H9 (cell line): ENCODE measurements around the gene SCIMP. TPM values are rescaled to one million over a fixed set of nuclear protein-coding genes. Genes with fewer than 3 reads are reported as not detected.

Experiments
- DNase-seq: peaks from one replicate; pipeline ENCODE4 v3.0.0-alpha.2; 2017
- H2AFZ ChIP-seq: one replicate; pipeline ENCODE4 v1.6.1; 2013; ENCODE audit warnings: mild to moderate bottlenecking, low read length, control low read depth, moderate library complexity
- H2AK5ac ChIP-seq: 2 replicates; pipeline ENCODE4 v1.6.1; 2013; ENCODE audit warnings: low read length, control low read depth, mixed read lengths; ENCODE audit not compliant: insufficient read length
- H2BK120ac ChIP-seq: one replicate; pipeline ENCODE4 v1.6.1; 2013; ENCODE audit warnings: low read depth, mild to moderate bottlenecking, low read length, control low read depth, inconsistent platforms; ENCODE audit not compliant: poor library complexity, severe bottlenecking
- H2BK12ac ChIP-seq: 2 replicates; pipeline ENCODE4 v1.6.1; 2013; ENCODE audit warnings: low read length, control low read depth, mixed read lengths, low read depth; ENCODE audit not compliant: insufficient read length
- H2BK15ac ChIP-seq: 2 replicates; pipeline ENCODE4 v1.6.1; 2013; ENCODE audit warnings: low read depth, low read length, control low read depth
- H2BK20ac ChIP-seq: one replicate; pipeline ENCODE4 v1.6.1; 2013; ENCODE audit warnings: low read depth, mild to moderate bottlenecking, low read length, control low read depth, inconsistent platforms; ENCODE audit not compliant: poor library complexity, severe bottlenecking
- H2BK5ac ChIP-seq: 2 replicates; pipeline ENCODE4 v1.6.1; 2013; ENCODE audit warnings: low read length, control low read depth, mixed read lengths; ENCODE audit not compliant: insufficient read length
- H3K14ac ChIP-seq: 2 replicates; pipeline ENCODE4 v1.6.1; 2013; ENCODE audit warnings: low read length, control low read depth; ENCODE audit not compliant: insufficient read depth
- H3K18ac ChIP-seq: 2 replicates; pipeline ENCODE4 v1.6.1; 2013; ENCODE audit warnings: low read depth, mild to moderate bottlenecking, mixed read lengths, low read length, control low read depth; ENCODE audit not compliant: insufficient read length
- H3K23ac ChIP-seq: 2 replicates; pipeline ENCODE4 v1.6.1; 2013; ENCODE audit warnings: low read length, control low read depth, mixed read lengths, low read depth; ENCODE audit not compliant: insufficient read length
- H3K23me2 ChIP-seq: 2 replicates; pipeline ENCODE4 v1.6.1; 2013; ENCODE audit warnings: low read depth, mild to moderate bottlenecking, mixed read lengths, low read length, control low read depth; ENCODE audit not compliant: insufficient read length, poor library complexity, severe bottlenecking
- H3K27ac ChIP-seq: 2 replicates; pipeline ENCODE4 v1.5.1; 2013; ENCODE audit warnings: low read length, control low read depth, mixed read lengths, low read depth; ENCODE audit not compliant: insufficient read length
- H3K27me3 ChIP-seq: 2 replicates; pipeline ENCODE4 v1.6.1; 2013; ENCODE audit warnings: low read length, control low read depth, inconsistent platforms; ENCODE audit not compliant: insufficient read depth
- H3K4ac ChIP-seq: 2 replicates; pipeline ENCODE4 v1.6.1; 2013; ENCODE audit warnings: low read depth, mild to moderate bottlenecking, control low read depth, inconsistent platforms, low read length, moderate library complexity
- H3K4me1 ChIP-seq: 2 replicates; pipeline ENCODE4 v1.6.1; 2013; ENCODE audit warnings: low read length, control low read depth, inconsistent platforms; ENCODE audit not compliant: insufficient read depth
- H3K4me2 ChIP-seq: 2 replicates; pipeline ENCODE4 v1.6.1; 2013; ENCODE audit warnings: low read length, control low read depth, mixed read lengths; ENCODE audit not compliant: insufficient read length, insufficient read depth
- H3K56ac ChIP-seq: 2 replicates; pipeline ENCODE4 v1.6.1; 2013; ENCODE audit warnings: low read depth, mild to moderate bottlenecking, mixed read lengths, low read length, control low read depth; ENCODE audit not compliant: insufficient read length
- H3K79me1 ChIP-seq: 2 replicates; pipeline ENCODE4 v1.6.1; 2013; ENCODE audit warnings: low read depth, mild to moderate bottlenecking, moderate library complexity, low read length, control low read depth, inconsistent platforms; ENCODE audit not compliant: insufficient read depth, poor library complexity, severe bottlenecking
- H3K79me2 ChIP-seq: 2 replicates; pipeline ENCODE4 v1.6.1; 2013; ENCODE audit warnings: low read length, control low read depth, inconsistent platforms; ENCODE audit not compliant: insufficient read depth
- H3K9ac ChIP-seq: 2 replicates; pipeline ENCODE4 v1.6.1; 2013; ENCODE audit warnings: low read length, control low read depth, mixed read lengths; ENCODE audit not compliant: insufficient read length; ENCODE audit errors: extremely low read depth
- H3K9me3 ChIP-seq: one replicate; pipeline ENCODE4 v1.6.1; 2013; ENCODE audit warnings: low read depth, low read length, inconsistent platforms; ENCODE audit not compliant: control insufficient read depth
- H3T11ph ChIP-seq: one replicate; pipeline ENCODE4 v1.6.1; 2013; ENCODE audit warnings: mild to moderate bottlenecking, low read length, control low read depth, inconsistent platforms
- H4K20me1 ChIP-seq: one replicate; pipeline ENCODE4 v1.6.1; 2013; ENCODE audit not compliant: control insufficient read depth, insufficient read length, insufficient read depth
- H4K5ac ChIP-seq: 2 replicates; pipeline ENCODE4 v1.6.1; 2013; ENCODE audit warnings: low read depth, mild to moderate bottlenecking, mixed read lengths, low read length, control low read depth; ENCODE audit not compliant: insufficient read length
- H4K8ac ChIP-seq: replicated peaks from 2 replicates; pipeline ENCODE4 v1.6.1; 2013; ENCODE audit warnings: low read length, control low read depth, mixed read lengths, low read depth; ENCODE audit not compliant: insufficient read length
- H4K91ac ChIP-seq: 2 replicates; pipeline ENCODE4 v1.6.1; 2013; ENCODE audit warnings: low read depth, mild to moderate bottlenecking, moderate library complexity, mixed read lengths, low read length, control low read depth; ENCODE audit not compliant: insufficient read length
- H3K27ac Mint-ChIP-seq, 3 experiments: 2 replicates in 2 of 3; 3 replicates in 1 of 3; pipeline ENCODE4 v1.8.0; 2020 to 2021; ENCODE audit warnings: mixed read lengths in 3 of 3, mild to moderate bottlenecking in 1 of 3, moderate library complexity in 1 of 3
- H3K27me3 Mint-ChIP-seq: 2 replicates; pipeline ENCODE4 v1.8.0; 2021; ENCODE audit warnings: low read depth, mild to moderate bottlenecking, moderate library complexity, mixed read lengths
- H3K36me3 Mint-ChIP-seq, 3 experiments: 2 replicates in 2 of 3; 3 replicates in 1 of 3; pipeline ENCODE4 v1.8.0; 2020 to 2021; ENCODE audit warnings: low read depth in 3 of 3, mixed read lengths in 3 of 3; ENCODE audit not compliant: insufficient read depth in 1 of 3
- H3K4me1 Mint-ChIP-seq, 2 experiments: 2 replicates each; pipeline ENCODE4 v1.8.0; 2020; ENCODE audit warnings: mixed read lengths in 2 of 2
- H3K4me3 Mint-ChIP-seq, 2 experiments: 2 replicates in 1 of 2; 3 replicates in 1 of 2; pipeline ENCODE4 v1.8.0; 2020 to 2021; ENCODE audit warnings: mild to moderate bottlenecking in 2 of 2, mixed read lengths in 2 of 2, moderate library complexity in 1 of 2
- H3K9me3 Mint-ChIP-seq, 2 experiments: 2 replicates in 1 of 2; 3 replicates in 1 of 2; pipeline ENCODE4 v1.8.0; 2020; ENCODE audit warnings: mild to moderate bottlenecking in 2 of 2, mixed read lengths in 2 of 2, moderate library complexity in 1 of 2
- CTCF ChIP-seq: fragments of 200-600 bp; sonication (generic); conservative IDR thresholded peaks from 3 replicates; pipeline ENCODE4 v1.8.0; 2021; ENCODE audit warnings: antibody characterized with exemption, mild to moderate bottlenecking
- WGBS: extraction: QIAGEN DNeasy Blood & Tissue Kit; methylation state at CpG from one replicate; pipeline ENCODE4 v1.1.7; 2013; ENCODE audit warnings: missing lambda C conversion rate, low lambda C conversion rate, mixed read lengths; ENCODE audit not compliant: insufficient read length; ENCODE audit errors: extremely low coverage; 5-methylcytosine and 5-hydroxymethylcytosine counted together
- total RNA-seq: library from RNA; stranded (reverse); gene quantifications from 2 replicates; pipeline ENCODE4 v1.2.1, GENCODE V29; 2021

Gene SCIMP
- total RNA-seq, 1 experiment from 2014 or later, result not detected

GRCh38 chr17:5237541-5238016 lies 2.9 kb upstream of the SCIMP start:
- Histone ChIP-seq H2BK5ac (no peak overlapping the region), H3K23me2 (no peaks in the 10 kb centered on the region), H3K79me1 (no peaks in the 10 kb centered on the region), H3K23ac (no peak overlapping the region), H4K91ac (no peak overlapping the region), H3K9me3 (no peaks in the 10 kb centered on the region), H4K8ac (no peak overlapping the region), H2BK15ac (no peak overlapping the region), H2BK20ac (no peak overlapping the region), H3K4me1 (no peaks in the 10 kb centered on the region), H3K18ac (no peak overlapping the region), H3K4me2 (no peak overlapping the region), H4K5ac (no peak overlapping the region), H3K27me3 (no peaks in the 10 kb centered on the region), H2BK120ac (no peak overlapping the region), H3K9ac (no peak overlapping the region), H2AFZ (no peak overlapping the region), H2AK5ac (no peak overlapping the region), H3K79me2 (no peaks in the 10 kb centered on the region), H2BK12ac (no peak overlapping the region), H4K20me1 (no peaks in the 10 kb centered on the region), H3T11ph (no peak overlapping the region), H3K4ac (no peak overlapping the region), H3K14ac (no peak overlapping the region), H3K56ac (no peak overlapping the region), H3K27ac (no peak overlapping the region)
- no CpG with 5 or more reads among the region's 6 CpGs for WGBS
- Mint-ChIP-seq H3K4me3 (no peak overlapping the region), H3K36me3 (no peaks in the 10 kb centered on the region), H3K27me3 (peaks cover 8% of the 10 kb centered on the region), H3K9me3 (no peaks in the 10 kb centered on the region), H3K27ac (no peak overlapping the region), H3K4me1 (peaks cover 0 to 5% of the 10 kb centered on the region in 2 experiments; a peak in 1 of 4 replicates)
- peak; percentile 90 for DNase-seq
- peak; percentile 85 for TF ChIP-seq CTCF
